Epithelial cell of proximal tubule (primary cell): Measurements from ENCODE around the gene PGAP2. TPM values are rescaled to one million over a fixed set of nuclear protein-coding genes. Genes with fewer than 3 reads are reported as not detected.
"Not testable (repeated sequence)": the region's sequence is repeated elsewhere in the genome, so short reads cannot be mapped to it uniquely, and the experiment has no call there.

Experiments
- DNase-seq: peaks from one replicate; pipeline ENCODE4 v3.0.0-alpha.2; 2011; ENCODE audit warnings: low read depth
- H3K4me3 ChIP-seq: 2 replicates; pipeline ENCODE4 v1.5.1; 2011; ENCODE audit warnings: low read depth, mild to moderate bottlenecking, low read length
- CTCF ChIP-seq: conservative IDR thresholded peaks from 2 replicates; pipeline ENCODE4 v1.5.1; 2012; ENCODE audit warnings: low read depth, mild to moderate bottlenecking, low read length
- total RNA-seq: library from RNA; depleted of rRNA; stranded (reverse); fragments of >200 nt; gene quantifications from 2 replicates; pipeline ENCODE4 v1.2.3, GENCODE V29; 2015

The PGAP2 gene
- total RNA-seq: 14.1 and 27.9 TPM in 2 replicates

- peak; percentile 76 for TF ChIP-seq CTCF
- H3K4me3 ChIP-seq: peak within 1 kb of the TSS; percentile 90
- no peak for DNase-seq
These were observed at the start of gene PGAP2 for GRCh38 chr11:3807909-3808860. Gene PGAP2 (plus strand): TSS chr11:3808560. CDS start chr11:3811260, 2,700 bp downstream.

GRCh38 chr11:3764266-3764665 lies 44.1 kb upstream of the PGAP2 start:
- H3K4me3 ChIP-seq: no peak overlapping the region
- TF ChIP-seq CTCF: no peak
- no peak for DNase-seq

GRCh38 chr11:3766836-3767235 lies 41.5 kb upstream of the PGAP2 start:
- not testable (repeated sequence) for DNase-seq, H3K4me3 ChIP-seq

GRCh38 chr11:3767536-3767935 lies 40.8 kb upstream of the PGAP2 start:
- no peak for TF ChIP-seq CTCF
- no peak overlapping the region for H3K4me3 ChIP-seq
- no peak for DNase-seq

- H3K4me3 ChIP-seq: no peak overlapping the region
- no peak for TF ChIP-seq CTCF
- no peak for DNase-seq
These were observed 35.2 kb upstream of the PGAP2 start for GRCh38 chr11:3773180-3773579.

- no peak overlapping the region for H3K4me3 ChIP-seq
- no peak for DNase-seq
- TF ChIP-seq CTCF: no peak
These were observed 32.5 kb upstream of the PGAP2 start for GRCh38 chr11:3775736-3776406.

GRCh38 chr11:3781423-3781822 lies 26.9 kb upstream of the PGAP2 start:
- H3K4me3 ChIP-seq: no peak overlapping the region
- no peak for DNase-seq
- no peak for TF ChIP-seq CTCF
